B cell (primary cell): ENCODE measurements around the gene NFRKB. TPM values are rescaled to one million over a fixed set of nuclear protein-coding genes. Genes with fewer than 3 reads are reported as not detected.

Source experiments
- ATAC-seq: fragments of 200-7000 bp; cut with Tn5 transposase; one replicate; pipeline ENCODE4 v1.10.0; 2021; ENCODE audit warnings: low read depth, mild to moderate bottlenecking, moderate number of reproducible peaks, moderate library complexity
- CTCF ChIA-PET: fragments of 350-600 bp; sonication (Branson Sonifier 250); formaldehyde crosslinking; loops from one replicate; lab custom pipeline; 2021; ENCODE audit warnings: antibody characterized with exemption, inconsistent platforms; lab: Charles Lee
- POLR2A ChIA-PET: fragments of 350-600 bp; sonication (Branson Sonifier 250); formaldehyde crosslinking; loops from one replicate; lab custom pipeline; 2021; ENCODE audit warnings: antibody characterized with exemption; lab: Charles Lee
- DNase-seq: peaks from one replicate; pipeline ENCODE4 v3.0.0; 2013
- H2AFZ ChIP-seq: 2 replicates; pipeline ENCODE4 v1.6.1; 2012; ENCODE audit warnings: mild to moderate bottlenecking, low read depth, low read length; ENCODE audit not compliant: insufficient read depth, poor library complexity, severe bottlenecking
- H3K27ac ChIP-seq, 2 donors: 1 replicate in 1 of 2; 2 replicates in 1 of 2; pipeline ENCODE4 v1.5.1; 2012 to 2013; ENCODE audit warnings: low read length in 2 of 2, mild to moderate bottlenecking in 2 of 2, moderate library complexity in 1 of 2
- H3K27me3 ChIP-seq, 4 experiments: fragments of 200-600 bp in 1 of 4; sonication (generic) in 1 of 4; replicated peaks in 1 of 4; 1 replicate in 2 of 4; 2 replicates in 2 of 4; pipeline versions ENCODE4 v1.6.1 to v1.7.0; 2013 to 2016; ENCODE audit warnings: low read length in 3 of 4, mild to moderate bottlenecking in 2 of 4, mixed read lengths in 1 of 4, moderate library complexity in 1 of 4; ENCODE audit not compliant: insufficient read depth in 4 of 4, control insufficient read depth in 3 of 4; ENCODE audit errors: control extremely low read depth in 1 of 4
- H3K36me3 ChIP-seq, 2 experiments: replicated peaks in 1 of 2; 1 replicate in 1 of 2; 2 replicates in 1 of 2; pipeline versions ENCODE4 v1.6.1 to v1.7.1; 2013; ENCODE audit warnings: low read length in 1 of 2; ENCODE audit not compliant: insufficient read depth in 2 of 2, control insufficient read depth in 1 of 2; ENCODE audit errors: control extremely low read depth in 1 of 2, extremely low read depth in 1 of 2
- H3K4me1 ChIP-seq, 2 donors: fragments of 200-600 bp in 1 of 2; sonication (generic) in 1 of 2; 1 replicate in 1 of 2; 2 replicates in 1 of 2; pipeline versions ENCODE4 v1.5.1 to v1.6.1; 2013 to 2017; ENCODE audit warnings: low read length in 2 of 2; ENCODE audit not compliant: control insufficient read depth in 2 of 2, insufficient read depth in 2 of 2
- H3K4me2 ChIP-seq: replicated peaks from 2 replicates; pipeline ENCODE3; 2012; ENCODE audit warnings: mild to moderate bottlenecking, low read depth, low read length; ENCODE audit not compliant: poor library complexity, severe bottlenecking
- H3K4me3 ChIP-seq, 5 experiments: fragments of 200-600 bp in 1 of 5; sonication (generic) in 1 of 5; 1 replicate in 3 of 5; 2 replicates in 2 of 5; pipeline versions ENCODE4 v1.5.1 to v1.7.0; 2011 to 2016; ENCODE audit warnings: low read length in 4 of 5, mild to moderate bottlenecking in 4 of 5, low read depth in 2 of 5, control low read depth in 1 of 5, moderate library complexity in 1 of 5; ENCODE audit not compliant: insufficient read depth in 1 of 5; ENCODE audit errors: control extremely low read depth in 1 of 5, extremely low read depth in 1 of 5
- H3K79me2 ChIP-seq: fragments of 200-600 bp; sonication (generic); one replicate; pipeline ENCODE4 v1.6.0; 2016; ENCODE audit warnings: low read length; ENCODE audit not compliant: control insufficient read depth, insufficient read depth
- H3K9ac ChIP-seq: fragments of 200-600 bp; sonication (generic); 2 replicates; pipeline ENCODE4 v1.6.1; 2017; ENCODE audit warnings: mild to moderate bottlenecking, low read length, moderate library complexity
- H3K9me3 ChIP-seq, 3 donors: one replicate each; pipeline versions ENCODE4 v1.6.1 to v1.7.1; 2013; ENCODE audit warnings: low read length in 2 of 3; ENCODE audit not compliant: control insufficient read depth in 2 of 3, insufficient read depth in 1 of 3; ENCODE audit errors: control extremely low read depth in 1 of 3
- H4K20me1 ChIP-seq: 2 replicates; pipeline ENCODE4 v1.6.0; 2012; ENCODE audit warnings: mild to moderate bottlenecking, low read length; ENCODE audit not compliant: insufficient read depth, control insufficient read depth, poor library complexity, severe bottlenecking
- H3K27ac Mint-ChIP-seq: one replicate; pipeline ENCODE4 v1.8.0; 2021; ENCODE audit warnings: mixed read lengths
- H3K27me3 Mint-ChIP-seq: one replicate; pipeline ENCODE4 v1.8.0; 2021; ENCODE audit warnings: mixed read lengths
- H3K4me1 Mint-ChIP-seq: one replicate; pipeline ENCODE4 v1.8.0; 2021; ENCODE audit warnings: mixed read lengths
- H3K4me3 Mint-ChIP-seq: one replicate; pipeline ENCODE4 v1.8.0; 2021; ENCODE audit warnings: mixed read lengths
- H3K9me3 Mint-ChIP-seq: one replicate; pipeline ENCODE4 v1.8.0; 2022; ENCODE audit warnings: mixed read lengths; ENCODE audit not compliant: insufficient read depth
- EZH2 ChIP-seq: IDR thresholded peaks from 2 replicates; pipeline ENCODE4 v1.6.1; 2012; ENCODE audit warnings: borderline replicate concordance, low read depth, mild to moderate bottlenecking, moderate library complexity, low read length; ENCODE audit not compliant: insufficient read depth, poor library complexity, severe bottlenecking
- WGBS: methylation state at CpG from one replicate; pipeline ENCODE4 v1.1.5; 2013; ENCODE audit warnings: missing lambda C conversion rate; ENCODE audit not compliant: insufficient coverage; 5-methylcytosine and 5-hydroxymethylcytosine counted together
- intact Hi-C: fragments of 100-400 bp; cut with micrococcal nuclease; formaldehyde crosslinking; loops from one replicate; pipeline ENCODE4 v1.10.0; 2022
- polyA plus RNA-seq: library from polyadenylated mRNA; depleted of rRNA; stranded (reverse); fragments of >200 nt; gene quantifications from 2 replicates; pipeline ENCODE4 v1.2.3, GENCODE V29; 2012
- total RNA-seq, 2 donors: library from RNA; stranded (reverse); fragments of 120-200 nt in 1 of 2; gene quantifications; 1 replicate in 1 of 2; 2 replicates in 1 of 2; pipeline versions ENCODE4 v1.2.3 to v1.2.4, GENCODE V29; 2013 to 2022
- TF ChIP-seq, protein P1 (sequence below): fragments of 200-600 bp; IDR thresholded peaks from one replicate; pipeline ENCODE4 v1.8.0; 2022; ENCODE audit warnings: antibody characterized with exemption, mild to moderate bottlenecking

The NFRKB gene
- total and polyA plus RNA-seq, 2 donors (not counting 1 experiment from before 2014, with no cell fraction given): 28.2 to 36.9 TPM

GRCh38 chr11:129935723-129936122 is 40.3 kb upstream of the NFRKB start:
- POLR2A ChIA-PET: no interaction called here
- intact Hi-C loops: no loop called here
- Mint-ChIP-seq H3K4me3 (no peak overlapping the region), H3K27ac (no peak overlapping the region), H3K4me1 (no peaks in the 10 kb centered on the region), H3K9me3 (no peaks in the 10 kb centered on the region), H3K27me3 (no peaks in the 10 kb centered on the region)
- Histone ChIP-seq H3K9me3 (no peaks in the 10 kb centered on the region), H3K9ac (no peak overlapping the region), H3K4me1 (no peaks in the 10 kb centered on the region), H3K27me3 (no peaks in the 10 kb centered on the region), H2AFZ (no peak overlapping the region), H4K20me1 (no peaks in the 10 kb centered on the region), H3K27ac (no peak overlapping the region), H3K79me2 (no peaks in the 10 kb centered on the region), H3K36me3 (peaks cover 0 to under 1% of the 10 kb centered on the region in 2 experiments), H3K4me2 (no peak overlapping the region), H3K4me3 (no peak overlapping the region)
- no peak for TF ChIP-seq EZH2
- TF ChIP-seq, protein P1, sequence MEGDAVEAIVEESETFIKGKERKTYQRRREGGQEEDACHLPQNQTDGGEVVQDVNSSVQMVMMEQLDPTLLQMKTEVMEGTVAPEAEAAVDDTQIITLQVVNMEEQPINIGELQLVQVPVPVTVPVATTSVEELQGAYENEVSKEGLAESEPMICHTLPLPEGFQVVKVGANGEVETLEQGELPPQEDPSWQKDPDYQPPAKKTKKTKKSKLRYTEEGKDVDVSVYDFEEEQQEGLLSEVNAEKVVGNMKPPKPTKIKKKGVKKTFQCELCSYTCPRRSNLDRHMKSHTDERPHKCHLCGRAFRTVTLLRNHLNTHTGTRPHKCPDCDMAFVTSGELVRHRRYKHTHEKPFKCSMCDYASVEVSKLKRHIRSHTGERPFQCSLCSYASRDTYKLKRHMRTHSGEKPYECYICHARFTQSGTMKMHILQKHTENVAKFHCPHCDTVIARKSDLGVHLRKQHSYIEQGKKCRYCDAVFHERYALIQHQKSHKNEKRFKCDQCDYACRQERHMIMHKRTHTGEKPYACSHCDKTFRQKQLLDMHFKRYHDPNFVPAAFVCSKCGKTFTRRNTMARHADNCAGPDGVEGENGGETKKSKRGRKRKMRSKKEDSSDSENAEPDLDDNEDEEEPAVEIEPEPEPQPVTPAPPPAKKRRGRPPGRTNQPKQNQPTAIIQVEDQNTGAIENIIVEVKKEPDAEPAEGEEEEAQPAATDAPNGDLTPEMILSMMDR: no peak
- DNase-seq (no peak), ATAC-seq (no peak)
- WGBS: no CpG with 5 or more reads among the region's 3 CpGs
- CTCF ChIA-PET: interaction anchor here (0.9 to 1.6 kb wide), 3 partner anchors 10 to 196 kb away, joined by 3 to 5 read pairs (median 4); no protein-coding TSS in a partner anchor

DNA sequence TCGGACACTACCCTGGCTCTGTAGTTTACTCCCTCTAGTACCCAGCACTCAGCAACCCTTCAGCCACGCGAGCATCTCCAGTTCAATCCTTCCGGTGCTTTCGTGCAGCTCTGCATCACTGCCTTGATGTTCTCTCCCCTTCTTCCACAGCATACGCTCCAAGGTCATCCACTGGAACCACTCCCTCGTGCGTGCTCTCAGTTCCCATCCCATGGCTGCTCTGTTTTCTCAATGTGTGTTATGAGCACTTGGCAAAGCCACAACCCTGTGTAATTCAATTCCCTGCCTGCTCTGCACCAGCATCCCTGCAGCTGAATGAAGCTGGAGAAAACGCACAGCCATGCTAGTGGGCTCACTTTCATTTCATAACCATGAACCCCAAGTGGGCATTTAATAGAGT is 38.5 kb upstream of the NFRKB start:
- DNase-seq (no peak), ATAC-seq (no peak)
- ChIA-PET CTCF (interaction anchor here (1.9 kb wide), 1 partner anchor 198 kb away, joined by 5 read pairs; no protein-coding TSS in a partner anchor), POLR2A (no interaction called here)
- no peaks in the 10 kb centered on the region for H3K79me2 ChIP-seq
- no peaks in the 10 kb centered on the region for H3K27me3 Mint-ChIP-seq
- no peaks in the 10 kb centered on the region for H3K27me3 ChIP-seq
- 91% methylated on average over 6 of the region's 9 CpGs for WGBS
- no peak overlapping the region for H3K4me2 ChIP-seq
- no peak overlapping the region for H3K9ac ChIP-seq
- no peaks in the 10 kb centered on the region for H3K4me1 ChIP-seq
- H3K27ac ChIP-seq: no peak overlapping the region
- H3K4me1 Mint-ChIP-seq: no peaks in the 10 kb centered on the region
- no peaks in the 10 kb centered on the region for H3K9me3 Mint-ChIP-seq
- TF ChIP-seq EZH2: no peak
- TF ChIP-seq, protein P1: no peak
- no peak overlapping the region for H2AFZ ChIP-seq
- intact Hi-C loops: no loop called here
- H3K4me3 ChIP-seq: no peak overlapping the region
- H3K36me3 ChIP-seq: peaks cover 0 to 9% of the 10 kb centered on the region in 2 experiments
- no peaks in the 10 kb centered on the region for H3K9me3 ChIP-seq
- H3K4me3 Mint-ChIP-seq: no peak overlapping the region
- H3K27ac Mint-ChIP-seq: no peak overlapping the region
- no peaks in the 10 kb centered on the region for H4K20me1 ChIP-seq
